ENCODE results near the gene MET.

DNA sequence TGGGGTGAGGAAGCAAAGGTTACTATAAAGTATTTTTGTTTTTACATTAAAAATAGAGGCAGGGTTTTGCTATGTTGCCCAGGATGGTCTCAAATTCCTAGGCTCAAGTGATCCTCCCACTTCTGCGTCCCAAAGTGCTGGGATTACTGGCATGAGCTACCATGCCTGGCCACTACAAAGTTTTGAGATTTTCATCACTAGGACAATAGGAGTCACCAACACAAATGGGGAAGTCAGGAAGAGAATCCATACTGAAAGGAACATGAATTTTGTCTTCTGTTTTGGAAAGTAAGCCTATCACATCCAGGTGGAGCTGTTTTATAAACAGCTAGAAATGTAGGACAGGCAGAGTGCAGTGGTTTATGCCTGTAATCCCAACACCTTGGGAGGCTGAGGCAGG is 170.4 kb downstream of the MET start:
- no peak for TF ChIP-seq CTCF (conservative IDR thresholded peaks at IDR 0.05 in 1 of 2, IDR thresholded peaks at IDR 0.05 in 1 of 2; ENCODE audit: low read depth in 1 of 2, low read length in 2 of 2)
- TF ChIP-seq EZH2 (IDR thresholded peaks at IDR 0.05; ENCODE audit: low read length, missing control alignments) = no peak

Data from fibroblast of lung (primary cell).